GM21723 (cell line): ENCODE data around the gene PHYHD1.
A peak's percentile ranks its signal among the peaks of the same experiment; 100 is the strongest.

Experiments
- ATAC-seq: cut with Tn5 transposase; IDR thresholded peaks from one replicate; pipeline ENCODE4 v1.9.1; 2021; ENCODE audit warnings: mild to moderate bottlenecking, moderate library complexity; ENCODE audit not compliant: unreplicated experiment

PHYHD1 gene

DNA sequence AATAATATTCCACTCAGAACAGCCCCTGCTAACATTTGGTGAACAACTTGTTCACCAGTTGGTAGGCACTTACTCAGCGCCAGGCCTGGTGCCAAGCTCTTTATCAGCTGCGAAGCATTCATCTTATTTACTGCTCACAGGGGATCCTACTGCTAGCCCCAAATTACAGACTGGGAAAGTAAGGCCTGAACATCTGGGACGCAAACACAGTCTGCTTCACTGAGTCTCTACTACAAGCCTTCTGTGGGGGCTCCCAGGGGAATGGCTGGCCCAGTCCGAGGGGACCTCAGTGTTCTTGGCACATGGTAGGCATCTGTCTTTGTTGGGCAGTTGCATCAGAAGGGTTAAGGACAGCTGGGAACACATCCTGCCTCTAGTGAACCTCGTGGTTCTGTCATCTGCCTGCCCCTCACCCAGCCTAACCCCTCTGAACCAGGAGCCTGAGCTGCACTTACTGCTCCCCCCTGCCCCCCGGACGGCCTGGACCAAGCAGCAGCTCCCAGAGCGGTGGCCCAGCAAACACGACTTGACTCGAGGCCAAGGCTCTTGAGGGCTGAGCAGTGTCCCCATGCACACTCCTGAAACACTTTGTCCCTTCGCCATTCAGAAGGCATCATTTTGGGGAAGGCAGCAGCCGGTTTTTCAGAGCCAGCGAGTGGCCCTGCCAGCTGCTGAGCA, at the start of gene PHYHD1:
TSS of gene PHYHD1 (plus strand) at position 602 of the 678 bp plus-strand sequence. CDS start 1,342 bp downstream, outside the sequence.
- ATAC-seq, result no peak

- ATAC-seq, result no peak
These were observed 42.9 kb upstream of the PHYHD1 start for GRCh38 chr9:128877852-128878251.

GRCh38 chr9:128881884-128882676, 38.7 kb upstream of the PHYHD1 start, which contains the start of the genes KYAT1 and LRRC8A:
TSS of gene KYAT1 (minus strand) at chr9:128881950. CDS start at chr9:128845405, 36,545 bp downstream.
TSS of gene LRRC8A (plus strand) at chr9:128882133. CDS start at chr9:128907165, 25,032 bp downstream.
- peak; percentile 73 for ATAC-seq

- no peak for ATAC-seq
These were observed 37.8 kb upstream of the PHYHD1 start for GRCh38 chr9:128882677-128883603.

DNA sequence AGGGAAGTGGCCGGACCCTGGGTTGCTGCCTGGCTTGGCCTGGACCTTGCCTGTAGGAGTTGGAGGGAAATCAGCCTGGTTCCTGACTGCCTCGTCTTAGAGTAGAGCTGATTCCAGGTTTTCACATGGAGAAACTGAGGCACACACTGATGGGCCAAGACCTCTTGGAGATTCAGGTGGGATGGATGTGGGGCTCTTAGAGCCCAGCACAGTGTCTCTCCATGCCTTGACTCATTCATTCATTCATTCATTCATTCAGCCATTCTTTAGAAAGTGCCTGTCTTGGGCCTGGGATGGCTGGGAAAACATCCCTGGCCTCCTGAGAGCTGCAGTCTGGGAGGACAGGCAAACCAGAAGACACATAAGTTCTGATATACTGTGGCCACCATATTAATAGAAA, 36.6 kb upstream of the PHYHD1 start:
- ATAC-seq, result no peak

- ATAC-seq, result no peak
These were observed 35.4 kb upstream of the PHYHD1 start for GRCh38 chr9:128885376-128885775.

DNA sequence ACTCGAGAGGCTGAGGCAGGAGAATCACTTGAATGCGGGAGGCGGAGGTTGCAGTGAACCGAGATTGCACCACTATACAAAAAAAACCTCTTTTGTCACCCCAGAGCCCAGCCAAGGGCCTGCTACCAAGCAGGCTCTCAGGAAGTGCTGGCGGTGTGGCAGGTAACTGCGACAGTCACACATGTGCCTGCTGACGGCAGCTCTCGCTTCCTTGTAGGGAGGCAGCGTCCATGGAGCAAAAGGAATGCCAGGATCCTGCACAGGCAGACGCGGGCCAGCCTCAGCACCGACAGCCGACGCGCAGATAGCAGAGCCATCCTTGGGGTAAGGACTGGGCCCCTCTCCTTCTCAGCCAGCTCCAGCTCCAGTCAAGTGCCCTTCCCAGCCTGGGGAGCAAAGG, 35.0 kb upstream of the PHYHD1 start:
- ATAC-seq, result no peak

- no peak for ATAC-seq
These were observed 34.4 kb upstream of the PHYHD1 start for GRCh38 chr9:128886211-128886891.

DNA sequence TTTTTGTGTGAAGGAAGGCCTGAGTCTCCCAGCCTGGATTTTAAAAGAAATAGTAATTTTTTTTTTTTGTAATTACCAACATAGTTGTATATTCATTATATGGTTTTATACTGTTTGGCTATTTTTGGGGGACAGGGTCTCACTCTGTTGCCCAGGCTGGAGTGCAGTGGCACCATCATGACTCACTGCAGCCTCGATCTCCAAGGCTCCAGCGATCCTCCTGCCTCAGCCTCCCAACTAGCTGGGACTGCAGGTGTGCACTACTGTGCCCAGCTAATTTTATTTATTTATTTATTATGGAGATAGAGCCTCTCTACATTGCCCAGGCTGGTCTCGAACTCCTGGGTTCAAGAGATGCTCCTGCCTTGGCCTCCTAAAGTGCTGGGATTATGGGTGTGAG, 33.7 kb upstream of the PHYHD1 start:
- no peak for ATAC-seq

DNA sequence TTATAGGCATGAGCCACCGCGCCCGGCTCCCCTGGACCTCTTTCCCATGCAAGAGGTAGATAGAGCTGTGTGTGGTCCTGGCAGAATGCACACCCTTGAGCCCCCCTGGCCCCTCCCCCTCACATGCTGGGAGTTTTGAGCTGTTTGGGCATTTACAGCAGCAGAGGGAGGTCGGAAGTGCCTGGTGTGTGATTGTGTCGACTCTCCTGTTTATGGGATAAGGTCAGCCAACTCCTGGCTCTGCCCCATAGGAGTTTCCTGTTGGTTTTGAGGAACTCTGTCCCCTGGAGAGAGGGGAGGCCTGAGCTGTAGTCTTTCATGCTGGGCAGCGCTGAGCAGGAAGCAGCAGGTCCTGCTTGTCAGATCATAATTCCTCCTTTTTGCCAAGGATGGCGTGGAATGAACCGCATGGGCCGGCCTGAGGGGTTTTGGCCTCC, 32.9 kb upstream of the PHYHD1 start:
- no peak for ATAC-seq

DNA sequence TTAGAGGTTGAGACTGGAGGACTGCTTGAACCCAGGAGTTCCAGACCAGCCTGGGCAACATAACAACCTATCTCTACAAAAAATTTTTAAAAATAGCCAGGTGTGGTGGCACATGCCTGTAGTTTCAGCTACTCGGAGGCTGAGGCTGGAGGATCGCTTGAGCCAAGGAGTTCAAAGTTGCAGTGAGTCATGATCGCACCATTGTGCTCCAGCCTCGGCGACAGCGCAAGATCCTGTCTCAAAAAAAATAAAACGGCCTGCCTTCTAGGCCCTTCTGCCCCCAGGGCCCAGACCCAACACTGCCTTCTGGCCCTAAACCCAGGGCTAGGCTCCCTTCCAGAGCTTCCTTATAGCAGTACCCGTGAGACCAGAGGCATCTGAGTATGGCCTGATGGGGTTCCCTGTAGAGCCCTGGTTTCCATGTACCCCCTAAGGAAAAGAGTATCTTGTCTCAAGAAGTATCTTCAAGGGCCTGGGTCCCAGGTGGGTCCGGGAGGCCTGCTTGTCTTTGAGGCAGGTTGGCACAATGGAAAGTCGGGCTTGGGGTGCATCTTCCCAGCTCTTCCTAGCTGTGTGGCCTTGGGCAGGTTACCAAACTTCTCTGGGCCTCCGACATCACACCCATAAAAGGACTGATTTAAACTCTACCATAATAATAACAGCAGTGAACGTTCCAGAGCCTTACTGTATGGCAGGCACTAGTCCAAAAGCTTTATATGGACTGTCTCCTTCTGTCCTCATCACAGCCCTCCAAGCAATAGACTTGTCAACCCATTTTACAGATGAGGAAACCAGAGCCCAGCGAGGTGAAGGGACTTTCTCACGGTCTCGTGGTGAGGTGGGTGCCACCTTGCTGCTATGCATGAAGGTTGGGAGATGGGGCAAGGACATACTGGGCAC, 29.2 kb upstream of the PHYHD1 start:
- ATAC-seq, result no peak

- ATAC-seq, result no peak
These were observed 28.4 kb upstream of the PHYHD1 start for GRCh38 chr9:128892221-128892921.

GRCh38 chr9:128893354-128893753, 27.4 kb upstream of the PHYHD1 start:
- no peak for ATAC-seq

- ATAC-seq, result no peak
These were observed 26.0 kb upstream of the PHYHD1 start for GRCh38 chr9:128894764-128895163.

DNA sequence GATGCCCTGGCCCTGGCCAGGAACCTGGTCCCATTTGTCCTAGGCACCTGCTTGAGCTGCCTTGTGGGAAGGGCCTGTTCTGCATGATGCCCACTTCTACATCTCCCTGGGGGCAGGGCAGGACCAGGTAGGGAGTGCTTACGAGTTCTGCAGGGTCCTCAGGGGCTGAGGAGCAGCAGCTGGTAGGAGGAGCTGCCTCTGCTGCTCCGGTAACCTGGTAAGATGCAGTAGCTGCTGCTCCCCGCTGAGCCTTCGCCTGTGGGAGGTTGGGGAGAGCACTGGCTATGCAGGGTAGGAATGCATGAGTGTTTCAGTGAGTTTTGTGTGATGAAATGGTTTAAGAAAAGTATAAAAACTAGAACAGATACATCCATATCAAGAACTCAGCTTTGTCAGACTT, 25.2 kb upstream of the PHYHD1 start:
- ATAC-seq, result no peak

- ATAC-seq, result no peak
These were observed 22.4 kb upstream of the PHYHD1 start for GRCh38 chr9:128898382-128898781.

- no peak for ATAC-seq
These were observed 21.8 kb upstream of the PHYHD1 start for GRCh38 chr9:128898845-128899565.
